ENCODE results near the gene TIGD7.

TIGD7 gene

DNA sequence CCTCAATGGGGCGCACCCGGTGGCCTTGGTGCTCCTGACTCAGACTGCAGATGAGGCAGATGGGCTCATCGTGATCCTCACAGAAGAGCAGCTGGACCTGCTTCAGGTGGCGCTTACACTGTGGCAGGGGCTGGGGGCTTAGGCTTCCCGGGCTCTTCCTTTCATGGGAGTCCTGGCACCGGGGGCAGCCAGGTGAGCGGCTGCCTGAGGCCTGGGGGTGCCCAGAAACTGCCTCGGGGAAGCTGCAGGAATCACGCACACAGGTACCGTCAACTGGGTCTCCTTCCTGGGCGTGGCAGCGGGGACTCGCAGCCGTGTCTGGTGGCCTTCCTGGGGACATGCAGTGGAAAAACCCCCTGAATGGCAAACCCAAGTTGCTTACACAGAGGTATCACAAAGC is 55.8 kb downstream of the TIGD7 start:
- no peaks in the 10 kb centered on the region for H3K9me3 ChIP-seq (ENCODE audit: control insufficient read depth in 5 of 5, low read length in 5 of 5)
- peaks cover 0 to 5% (median 3%) of the 10 kb centered on the region in 5 donors for H3K27me3 ChIP-seq (ENCODE audit: control insufficient read depth in 5 of 5, insufficient read depth in 4 of 5, low read length in 5 of 5)
- H3K4me3 ChIP-seq (ENCODE audit: low read depth in 1 of 5, low read length in 5 of 5): no peak overlapping the region
- no peak overlapping the region for H3K27ac ChIP-seq (ENCODE audit: low read depth, low read length)
- no peak overlapping the region for H3K9ac ChIP-seq (ENCODE audit: low read length in 5 of 5)
- H3K36me3 ChIP-seq (ENCODE audit: control insufficient read depth in 5 of 5, insufficient read depth in 5 of 5, low read length in 5 of 5): no peaks in the 10 kb centered on the region
- peaks cover 0 to 2% (median 0%) of the 10 kb centered on the region in 5 donors for H3K4me1 ChIP-seq (ENCODE audit: control insufficient read depth in 5 of 5, insufficient read depth in 5 of 5, low read length in 5 of 5)

DNA sequence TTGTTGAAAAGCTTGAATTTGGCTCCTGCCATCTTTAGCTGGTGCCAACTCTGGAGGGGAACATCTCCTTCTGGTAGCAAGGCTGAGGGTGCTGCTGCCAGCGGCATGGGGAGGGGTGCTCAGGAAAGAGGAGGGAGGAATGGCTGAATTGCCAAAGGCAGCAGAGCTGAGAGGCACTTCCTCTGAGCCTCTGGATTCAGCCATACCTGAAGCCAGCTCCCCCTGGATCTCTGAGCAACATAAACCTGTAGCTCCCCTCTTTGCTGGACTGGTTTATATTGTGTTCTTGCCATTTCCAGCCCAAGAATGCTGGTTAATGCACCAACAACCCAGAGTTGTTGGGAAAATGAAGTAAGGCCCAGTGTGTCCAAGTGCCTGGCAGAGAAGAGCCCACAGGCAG is 56.2 kb downstream of the TIGD7 start:
- no peak overlapping the region for H3K9ac ChIP-seq (ENCODE audit: low read length in 5 of 5)
- no peak overlapping the region for H3K4me3 ChIP-seq (ENCODE audit: low read depth in 1 of 5, low read length in 5 of 5)
- peaks cover 0 to 2% (median 0%) of the 10 kb centered on the region in 5 donors for H3K4me1 ChIP-seq (ENCODE audit: control insufficient read depth in 5 of 5, insufficient read depth in 5 of 5, low read length in 5 of 5)
- H3K9me3 ChIP-seq (ENCODE audit: control insufficient read depth in 5 of 5, low read length in 5 of 5): no peaks in the 10 kb centered on the region
- H3K27me3 ChIP-seq (ENCODE audit: control insufficient read depth in 5 of 5, insufficient read depth in 4 of 5, low read length in 5 of 5): peaks cover 0 to 8% (median 3%) of the 10 kb centered on the region in 5 donors
- H3K27ac ChIP-seq (ENCODE audit: low read depth, low read length): no peak overlapping the region
- no peaks in the 10 kb centered on the region for H3K36me3 ChIP-seq (ENCODE audit: control insufficient read depth in 5 of 5, insufficient read depth in 5 of 5, low read length in 5 of 5)

All from subcutaneous abdominal adipose tissue (tissue), 5 donors.